ENCODE results near the gene HPSE2. TPM values are rescaled to one million over a fixed set of nuclear protein-coding genes. Genes with fewer than 3 reads are reported as not detected.

HPSE2 gene
- total and polyA plus RNA-seq, 2 of the 13 experiments (the other 11 are each of a cell fraction or from before 2014, with no cell fraction given): 0.01 TPM; not detected in 1

GRCh38 chr10:99041468-99041867, 194.2 kb downstream of the HPSE2 start (continued):
- TF ChIP-seq ZNF230 (CRISPR knock-in tag; IDR thresholded peaks at IDR 0.05) (no peak), ZNF124 (CRISPR knock-in tag; IDR thresholded peaks at IDR 0.05) (no peak)

GRCh38 chr10:99013885-99014284, 221.8 kb downstream of the HPSE2 start:
- intact Hi-C loops (cut with micrococcal nuclease; ENCODE audit: unreplicated experiment) (no loop called here), in situ Hi-C loops (cut with HindIII; ENCODE audit: extremely low pct_ligation_motif_present, low pct_unique_long_range_greater_than_20kb) (no loop called here)
- ChIA-PET CTCF (ENCODE audit: low intra/inter-chr PET ratio, low total read pairs) (no interaction called here), POLR2A (no interaction called here)
- Histone ChIP-seq H3K4me1 (ENCODE audit: insufficient read depth, low read length) (no peaks in the 10 kb centered on the region), H3K9me3 (ENCODE audit: low read length) (no peaks in the 10 kb centered on the region), H2AFZ (ENCODE audit: low read length) (no peak overlapping the region), H3K9ac (ENCODE audit: insufficient read depth, low read depth, low read length) (no peak overlapping the region), H3K4me2 (ENCODE audit: low read depth, low read length) (no peak overlapping the region), H4K20me1 (ENCODE audit: insufficient read depth, low read length) (no peaks in the 10 kb centered on the region), H3K27ac (ENCODE audit: extremely low read length, insufficient read depth, low read length) (no peak overlapping the region), H3K4me3 (replicated peaks in 1 of 3; ENCODE audit: insufficient read depth in 1 of 3, low read depth in 2 of 3, low read length in 3 of 3) (no peak overlapping the region), H3K27me3 (ENCODE audit: control insufficient read depth in 1 of 2, insufficient read depth in 2 of 2, low read length in 2 of 2) (no peaks in the 10 kb centered on the region), H3K36me3 (replicated peaks in 1 of 2; ENCODE audit: control insufficient read depth in 1 of 2, insufficient read depth in 2 of 2, low read length in 2 of 2) (no peaks in the 10 kb centered on the region), H3K79me2 (ENCODE audit: insufficient read depth, low read length) (no peaks in the 10 kb centered on the region)
- WGBS (ENCODE audit: low lambda C conversion rate): 42% methylated on average over 8 of the region's 9 CpGs
- no TSS peak for BruUV-seq (replicated peaks)
- ATAC-seq (no peak), FAIRE-seq (no peak), DNase-seq (ENCODE audit: low spot score) (no peak)
- TF ChIP-seq ZNF703 (CRISPR knock-in tag; IDR thresholded peaks at IDR 0.05; ENCODE audit: borderline replicate concordance) (no peak), CERS6 (CRISPR knock-in tag; IDR thresholded peaks at IDR 0.05) (no peak), MIXL1 (CRISPR knock-in tag; IDR thresholded peaks at IDR 0.05) (no peak), DMAP1 (CRISPR knock-in tag; IDR thresholded peaks at IDR 0.05) (no peak), CCAR2 (optimal IDR thresholded peaks at IDR 0.05; ENCODE audit: low read depth, low read length) (no peak)

- Histone ChIP-seq H3K4me3 (replicated peaks in 1 of 3; ENCODE audit: insufficient read depth in 1 of 3, low read depth in 2 of 3, low read length in 3 of 3) (no peak overlapping the region), H3K27ac (ENCODE audit: extremely low read length, insufficient read depth, low read length) (no peak overlapping the region), H3K9ac (ENCODE audit: insufficient read depth, low read depth, low read length) (no peak overlapping the region), H3K27me3 (ENCODE audit: control insufficient read depth in 1 of 2, insufficient read depth in 2 of 2, low read length in 2 of 2) (no peaks in the 10 kb centered on the region), H4K20me1 (ENCODE audit: insufficient read depth, low read length) (no peaks in the 10 kb centered on the region), H3K9me3 (ENCODE audit: low read length) (peaks cover 20% of the 10 kb centered on the region), H3K4me1 (ENCODE audit: insufficient read depth, low read length) (no peaks in the 10 kb centered on the region), H2AFZ (ENCODE audit: low read length) (no peak overlapping the region), H3K4me2 (ENCODE audit: low read depth, low read length) (no peak overlapping the region), H3K36me3 (replicated peaks in 1 of 2; ENCODE audit: control insufficient read depth in 1 of 2, insufficient read depth in 2 of 2, low read length in 2 of 2) (no peaks in the 10 kb centered on the region), H3K79me2 (ENCODE audit: insufficient read depth, low read length) (no peaks in the 10 kb centered on the region)
- ChIA-PET POLR2A (no interaction called here), CTCF (ENCODE audit: low intra/inter-chr PET ratio, low total read pairs) (no interaction called here)
- no peak for TF ChIP-seq ZNF775 (CRISPR knock-in tag; IDR thresholded peaks at IDR 0.05; ENCODE audit: borderline replicate concordance)
- TF ChIP-seq ELF3 (CRISPR knock-in tag; IDR thresholded peaks at IDR 0.05): no peak
- no peak for TF ChIP-seq NFKBIZ (CRISPR knock-in tag; IDR thresholded peaks at IDR 0.05)
- no peak for TF ChIP-seq ZNF160 (CRISPR knock-in tag; IDR thresholded peaks at IDR 0.05)
- TF ChIP-seq POLR2G (IDR thresholded peaks at IDR 0.05; ENCODE audit: low read depth, low read length): no peak
- no peak for TF ChIP-seq ZNF326 (CRISPR knock-in tag; IDR thresholded peaks at IDR 0.05; ENCODE audit: borderline replicate concordance)
- no peak for TF ChIP-seq ASH2L (IDR thresholded peaks at IDR 0.05; ENCODE audit: insufficient read length, low read depth, low read length)
- TF ChIP-seq CBFB (CRISPR knock-in tag; IDR thresholded peaks at IDR 0.05): no peak
- TF ChIP-seq FOXA1 (IDR thresholded peaks at IDR 0.05): no peak
- TF ChIP-seq FOXA1 (CRISPR knock-in tag; IDR thresholded peaks at IDR 0.05): no peak
- TF ChIP-seq ZNF740 (CRISPR knock-in tag; IDR thresholded peaks at IDR 0.05): no peak
- in situ Hi-C loops (cut with HindIII; ENCODE audit: extremely low pct_ligation_motif_present, low pct_unique_long_range_greater_than_20kb) (no loop called here), intact Hi-C loops (cut with micrococcal nuclease; ENCODE audit: unreplicated experiment) (no loop called here)
- BruUV-seq (replicated peaks): no TSS peak
- FAIRE-seq (no peak), ATAC-seq (no peak), DNase-seq (ENCODE audit: low spot score) (no peak)
These were observed 225.4 kb downstream of the HPSE2 start for GRCh38 chr10:99010286-99010685.
